ENCODE data around the gene ASCC2. TPM values are rescaled to one million over a fixed set of nuclear protein-coding genes. Genes with fewer than 3 reads are reported as not detected.
"Not testable (repeated sequence)": the region's sequence is repeated elsewhere in the genome, so short reads cannot be mapped to it uniquely, and the experiment has no call there.

The ASCC2 gene
- total RNA-seq, 1 donor from 2014 or later, result 46.9 TPM

DNA sequence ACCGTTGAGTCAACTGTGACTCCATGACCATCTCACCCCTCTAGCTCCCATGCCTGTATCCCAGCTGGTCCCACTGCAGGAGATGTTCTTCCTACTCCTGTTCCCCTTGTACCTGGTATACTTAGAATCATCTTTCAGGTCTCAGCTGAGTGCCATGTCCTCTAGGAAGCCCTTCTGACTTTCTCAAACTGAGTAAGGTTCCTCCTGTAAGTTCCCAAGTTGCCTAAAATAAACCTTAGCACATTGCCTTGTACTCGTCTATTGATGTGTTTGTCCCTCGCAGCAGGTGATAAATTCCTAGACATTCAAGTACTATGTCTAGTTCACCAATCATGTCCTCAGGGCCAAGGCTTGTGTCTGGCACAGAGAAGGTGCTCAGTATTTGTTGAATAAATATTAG, 18.4 kb upstream of the ASCC2 start:
- ATAC-seq (no peak), DNase-seq (ENCODE audit: low spot score) (no peak)

DNA sequence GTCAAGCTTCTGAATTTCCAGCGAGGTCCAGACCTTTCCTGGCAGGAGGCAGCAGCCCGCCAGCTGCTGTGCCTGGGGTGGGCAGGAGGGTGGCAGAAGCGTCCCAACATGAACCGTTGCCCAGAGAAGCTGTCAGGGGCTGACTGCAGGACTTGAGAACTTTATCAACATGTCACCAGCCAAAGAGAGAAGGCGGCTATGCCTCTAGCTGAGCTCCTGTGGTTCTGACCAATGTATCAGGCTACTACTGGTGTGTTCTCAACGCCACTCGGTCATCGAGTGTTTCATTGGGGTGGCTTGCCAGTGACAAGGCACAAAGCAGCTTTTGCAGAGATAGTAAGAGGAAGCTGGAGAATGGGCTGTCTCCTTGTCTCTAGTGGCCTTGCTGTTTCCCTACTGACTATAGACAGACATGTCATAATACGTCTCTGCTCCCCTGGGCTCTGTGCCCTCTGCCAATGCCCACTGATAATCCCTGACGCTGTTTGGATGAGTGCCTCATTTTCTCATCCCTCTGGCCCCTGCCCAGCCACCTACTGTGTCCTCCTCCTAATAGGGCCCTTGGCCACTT, 17.6 kb upstream of the ASCC2 start:
- ATAC-seq (peak; percentile 53), DNase-seq (ENCODE audit: low spot score) (no peak)

DNA sequence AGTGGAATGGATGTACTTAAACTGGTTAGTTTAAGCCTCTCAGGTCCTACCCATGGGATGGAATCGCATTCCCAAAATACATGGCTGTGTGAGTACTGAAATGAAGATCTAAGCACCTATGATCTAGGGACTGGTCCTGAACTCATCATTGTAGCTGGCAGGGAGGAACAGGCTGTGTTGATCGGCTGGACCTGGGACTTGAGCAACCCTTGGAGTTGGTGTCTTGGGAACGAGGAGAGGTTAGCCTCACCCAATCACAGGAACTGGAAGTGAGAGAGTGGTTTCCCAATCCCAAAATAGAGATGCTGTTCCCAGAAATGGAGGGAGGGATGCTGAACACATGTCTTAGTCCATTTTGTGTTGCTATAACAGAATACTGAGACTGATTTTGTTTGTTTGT, 16.4 kb upstream of the ASCC2 start:
- DNase-seq (ENCODE audit: low spot score) (no peak), ATAC-seq (no peak)

DNA sequence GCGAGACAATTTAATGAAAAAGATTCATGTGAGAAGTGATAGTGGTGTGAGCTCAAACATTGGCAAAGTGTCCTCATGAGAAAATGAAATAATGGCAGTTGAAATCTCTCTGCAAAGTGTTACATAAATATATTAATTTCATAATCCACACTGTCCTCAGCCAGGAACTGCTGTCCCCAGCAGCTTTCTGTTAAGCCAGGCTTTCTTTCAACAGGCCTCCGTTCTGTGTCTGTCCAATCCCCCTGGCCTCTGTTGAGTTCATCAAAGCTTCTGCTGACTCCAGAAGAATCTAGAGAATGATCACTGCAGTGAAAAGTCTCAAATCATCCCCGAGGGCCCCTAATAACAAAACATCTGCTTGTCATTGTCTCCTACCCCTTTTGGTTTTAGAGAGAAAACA, 10.0 kb upstream of the ASCC2 start:
- no peak for DNase-seq (ENCODE audit: low spot score)
- ATAC-seq, result no peak

DNA sequence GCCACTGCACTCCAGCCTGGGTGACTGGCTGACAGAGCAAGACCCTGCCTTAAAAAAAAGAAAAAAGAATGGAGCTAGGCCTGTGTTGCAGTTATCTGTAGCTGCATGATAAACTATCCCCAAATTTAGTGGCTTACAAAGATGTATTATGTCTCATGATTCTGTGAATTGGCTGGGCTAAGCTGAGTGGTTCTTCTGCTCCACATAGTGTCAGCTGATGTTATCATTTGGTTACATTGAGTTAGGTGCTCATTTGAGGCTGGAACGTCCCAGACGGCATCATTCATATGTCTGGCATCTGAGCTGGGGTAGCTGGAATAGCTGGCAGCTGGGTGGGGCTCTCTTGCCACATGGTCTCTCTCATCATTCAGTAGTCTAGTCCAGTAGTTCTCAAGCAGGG, 8.2 kb upstream of the ASCC2 start:
- ATAC-seq, result no peak
- DNase-seq (ENCODE audit: low spot score), result no peak

DNA sequence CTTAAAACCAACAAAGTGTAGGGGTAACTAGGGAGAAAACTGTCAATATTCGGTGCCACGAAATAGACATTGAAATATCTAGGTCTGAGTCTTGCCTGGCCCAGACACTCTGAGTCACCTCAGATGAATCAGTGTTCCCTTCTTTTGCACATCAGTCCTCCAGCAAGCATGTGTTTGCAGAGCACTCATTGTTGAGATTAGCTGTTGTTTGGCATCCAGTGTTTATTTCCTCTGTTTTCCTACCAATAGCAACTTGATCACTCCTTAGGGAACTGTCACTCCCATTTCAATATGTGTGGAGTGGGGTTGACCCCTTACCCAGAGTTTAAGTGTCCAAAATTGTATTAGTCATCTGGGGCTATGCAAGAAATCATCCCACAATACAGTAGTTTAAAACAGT, 4.7 kb upstream of the ASCC2 start:
- no peak for DNase-seq (ENCODE audit: low spot score)
- ATAC-seq, result no peak

DNA sequence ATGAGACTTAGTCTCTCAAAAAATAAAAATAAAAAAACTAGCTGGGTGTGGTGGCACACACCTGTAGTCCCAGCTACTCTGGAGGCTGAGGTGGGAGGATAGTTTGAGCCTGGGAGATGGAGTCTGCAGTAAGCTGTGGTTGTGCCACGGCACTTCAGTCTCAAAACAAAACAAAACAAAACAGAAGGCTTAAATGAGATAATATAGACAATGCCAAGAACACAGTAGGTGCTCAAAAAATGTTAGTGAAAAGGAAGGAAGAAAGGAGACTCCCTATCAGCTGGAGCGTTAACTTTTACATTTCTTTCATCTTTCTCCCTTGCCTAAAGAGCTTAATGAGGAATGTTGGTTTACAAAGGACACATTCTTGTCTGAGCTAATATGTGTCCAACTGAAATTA, 4.1 kb upstream of the ASCC2 start:
- no peak for ATAC-seq
- DNase-seq (ENCODE audit: low spot score), result no peak

DNA sequence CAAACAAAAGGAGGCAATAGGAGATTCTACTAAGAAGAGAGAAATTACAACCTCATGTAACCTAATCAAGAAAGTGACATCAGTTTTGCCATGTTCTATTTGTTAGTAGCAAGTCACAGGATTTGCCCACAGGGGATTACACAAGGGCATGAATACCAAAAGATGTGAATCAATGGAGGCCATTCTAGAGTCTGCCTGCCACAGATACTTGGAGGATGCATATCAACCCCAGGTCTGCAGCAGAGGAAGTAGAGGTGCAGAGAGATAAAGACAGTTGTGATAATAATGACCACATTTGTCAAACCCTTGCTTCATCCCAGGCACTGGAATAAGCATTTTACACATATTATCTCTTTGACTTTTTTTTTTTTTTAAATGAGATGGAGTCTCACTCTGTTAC, 2.4 kb upstream of the ASCC2 start:
- DNase-seq (ENCODE audit: low spot score) (no peak), ATAC-seq (no peak)

DNA sequence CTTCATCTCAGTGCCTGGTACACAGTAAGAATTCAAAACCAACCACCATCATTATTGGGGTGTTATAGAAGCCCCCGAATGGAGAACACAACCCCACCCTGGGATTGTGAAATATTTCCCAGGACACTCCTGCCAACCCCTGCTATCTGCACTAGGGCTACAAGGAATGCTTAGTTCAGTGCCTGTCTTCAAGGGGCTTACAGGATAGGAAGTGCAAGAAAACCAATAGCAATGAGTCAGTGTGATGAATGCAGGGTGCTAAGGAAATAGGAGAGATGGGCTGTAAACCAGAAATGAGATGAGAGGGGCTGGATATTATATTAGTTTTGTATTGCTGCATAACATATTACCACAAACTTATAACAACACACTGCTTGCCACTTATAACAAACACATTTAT, 965 bp upstream of the ASCC2 start:
- no peak for ATAC-seq

DNA sequence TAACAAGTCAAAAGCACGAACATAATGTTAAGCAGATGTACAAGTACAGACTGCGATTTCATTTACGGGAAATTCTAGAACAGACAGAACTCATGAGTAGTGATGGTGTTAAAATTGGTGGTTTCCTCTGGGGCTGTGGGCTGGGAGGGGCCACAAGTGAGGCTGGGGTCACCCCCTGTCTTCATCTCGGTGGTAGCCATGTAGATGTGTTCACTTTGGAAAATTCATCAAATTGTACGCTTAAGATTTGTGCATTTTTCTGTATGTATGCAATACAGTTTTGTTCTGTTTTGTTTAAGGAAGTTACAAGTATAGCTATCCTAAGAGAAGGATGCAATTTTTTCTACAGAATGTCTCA, 504 bp upstream of the ASCC2 start:
- no peak for ATAC-seq
- DNase-seq (ENCODE audit: low spot score), result no peak

More for the DNA sequence above, 965 bp upstream of the ASCC2 start:
- DNase-seq (ENCODE audit: low spot score), result no peak

DNA sequence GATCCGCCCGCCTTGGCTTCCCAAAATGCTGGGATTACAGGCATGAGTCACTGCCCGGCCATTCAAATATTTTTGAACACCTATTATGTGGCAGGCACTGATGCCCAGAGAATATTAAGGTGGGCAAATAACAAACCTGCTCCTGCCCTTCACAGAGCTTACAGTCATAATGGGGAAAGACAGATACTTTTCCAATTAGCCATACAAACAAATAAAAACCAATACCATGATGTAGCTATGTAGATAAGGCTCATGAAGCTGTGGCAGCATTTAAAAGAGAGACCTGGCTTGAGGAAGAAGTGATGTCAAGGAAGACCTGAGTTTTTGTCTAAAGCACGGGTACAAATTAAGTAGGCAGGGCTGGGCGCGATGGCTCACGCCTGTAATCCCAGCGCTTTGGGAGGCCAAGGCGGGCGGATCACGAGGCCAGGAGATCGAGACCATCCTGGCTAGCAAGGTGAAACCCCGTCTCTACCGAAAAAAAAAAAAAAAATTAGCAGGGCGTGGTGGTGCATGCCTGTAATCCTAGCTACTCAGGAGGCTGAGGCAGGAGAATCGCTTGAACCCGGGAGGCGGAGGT, 1.2 kb downstream of the ASCC2 start:
- not testable (repeated sequence) for ATAC-seq; DNase-seq (ENCODE audit: low spot score)

DNA sequence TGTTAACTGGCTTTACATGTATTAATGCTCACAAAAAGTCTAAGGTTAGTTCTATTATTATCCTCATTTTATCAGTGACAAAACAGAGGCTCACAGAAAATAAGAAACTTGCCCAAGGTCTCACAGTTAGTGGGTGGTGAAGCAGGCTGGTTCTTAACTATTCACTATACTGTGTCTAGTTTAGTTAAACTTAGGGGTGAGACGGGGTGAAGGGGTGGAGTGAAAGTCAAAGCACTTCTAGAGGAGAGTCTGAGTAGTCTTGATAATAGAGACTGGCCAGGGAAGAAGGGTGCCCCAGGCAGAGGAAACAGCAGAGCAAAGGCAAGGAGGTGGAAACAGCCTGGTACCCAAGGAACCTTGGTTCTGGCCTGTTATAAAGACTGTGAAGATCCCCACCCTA, 4.0 kb downstream of the ASCC2 start:
- no peak for DNase-seq (ENCODE audit: low spot score)
- no peak for ATAC-seq

DNA sequence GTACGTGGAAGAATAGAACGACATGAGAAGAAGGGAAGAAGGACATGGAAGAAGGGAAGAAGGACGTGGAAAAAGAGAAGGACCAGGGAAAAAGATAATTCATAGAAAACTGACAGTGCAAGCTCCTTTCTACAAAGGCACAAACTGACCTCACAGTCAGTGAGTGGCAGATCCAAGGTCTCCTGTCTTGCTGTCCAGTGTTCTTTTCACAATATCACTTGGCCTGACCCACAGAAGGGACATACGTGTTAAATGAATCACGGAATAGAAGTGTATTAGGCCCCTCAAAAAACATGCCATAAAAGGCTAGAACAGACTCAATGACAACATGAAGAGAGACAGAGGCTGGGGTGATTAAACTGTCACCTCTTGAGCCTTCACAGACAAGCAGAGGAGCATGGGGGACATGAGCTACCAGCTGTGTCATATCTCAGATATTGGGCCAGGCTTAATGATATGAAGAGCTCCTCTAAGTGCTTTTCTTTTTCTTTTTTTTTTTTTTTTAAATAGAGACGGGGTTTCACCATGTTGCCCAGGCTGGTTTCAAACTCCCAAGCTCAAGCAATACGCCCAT, 4.6 kb downstream of the ASCC2 start:
- ATAC-seq, result no peak

DNA sequence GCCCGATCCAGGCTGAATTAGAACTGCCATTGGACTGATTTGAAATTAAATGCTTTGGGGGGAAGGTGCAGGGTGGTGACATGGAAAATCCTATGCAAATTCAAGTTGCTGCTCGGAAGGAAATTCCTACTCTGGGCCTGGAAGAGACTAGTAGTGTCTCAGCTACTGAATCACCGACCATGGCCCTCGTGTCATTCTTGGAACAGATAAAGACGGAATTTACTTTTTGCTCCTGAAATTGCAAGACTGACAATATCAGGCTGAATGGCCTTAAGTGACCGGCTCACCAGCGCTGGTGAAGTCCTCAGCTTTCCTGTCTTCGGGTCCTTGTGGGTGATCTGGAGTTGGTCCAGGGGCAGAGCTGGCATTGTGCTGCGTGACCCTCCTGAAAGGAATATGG, 6.1 kb downstream of the ASCC2 start:
- DNase-seq (ENCODE audit: low spot score), result no peak
- ATAC-seq, result no peak

More for the DNA sequence above, 4.6 kb downstream of the ASCC2 start:
- no peak for DNase-seq (ENCODE audit: low spot score)

DNA sequence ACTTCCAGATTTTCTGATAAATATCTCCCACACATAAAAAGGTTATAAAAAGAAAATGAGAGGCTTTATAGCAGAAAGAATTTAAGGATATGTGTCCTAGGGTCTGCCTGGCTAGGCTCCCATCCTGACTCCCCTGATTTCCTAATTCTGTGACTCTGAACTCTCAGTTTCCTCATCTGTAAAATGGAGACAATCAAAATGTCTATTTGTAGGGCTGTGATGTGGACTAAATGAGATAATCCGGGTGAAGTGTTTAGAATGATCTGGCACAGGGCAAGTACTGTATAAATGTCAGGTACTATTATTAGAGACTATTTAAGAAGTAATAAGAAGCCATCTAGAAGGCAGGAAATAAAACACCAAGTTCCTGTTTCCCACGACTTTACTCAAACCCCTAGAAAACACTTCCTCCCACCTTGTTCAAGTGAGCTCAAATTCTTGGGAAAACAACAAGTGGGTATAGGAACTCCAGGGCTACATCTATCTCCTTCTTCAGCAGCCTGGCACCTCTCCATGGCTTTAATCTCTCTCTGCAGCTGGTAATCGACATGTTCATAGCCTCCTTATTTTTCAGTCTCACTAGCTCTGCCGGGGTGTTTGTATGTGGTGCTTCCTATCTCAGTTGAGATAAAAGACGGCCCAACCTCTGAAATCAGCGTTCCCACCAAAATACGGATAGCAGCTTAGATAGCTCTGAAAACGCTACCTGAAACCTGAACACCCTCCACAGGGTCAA, 6.7 kb downstream of the ASCC2 start:
- DNase-seq (ENCODE audit: low spot score), result no peak
- ATAC-seq, result no peak

DNA sequence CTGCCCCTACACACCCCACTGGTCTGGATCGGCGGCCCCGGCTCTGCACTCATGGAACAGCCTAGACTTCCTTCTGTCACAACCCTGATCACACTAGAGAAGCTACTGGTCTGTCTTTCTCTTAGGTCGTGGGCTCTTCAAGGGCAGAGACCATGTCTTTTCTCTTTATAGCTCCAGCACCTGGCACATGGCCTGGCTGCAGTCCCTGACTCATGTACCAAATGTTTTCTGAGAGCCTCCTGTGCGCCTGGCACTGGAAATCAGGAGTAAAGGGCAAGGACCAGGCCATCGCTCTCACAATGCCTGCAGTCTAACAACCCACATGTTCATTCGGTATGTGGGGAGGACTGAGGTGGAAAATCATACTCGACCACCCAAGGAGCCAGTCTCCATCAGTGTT, 7.5 kb downstream of the ASCC2 start:
- ATAC-seq, result peak; percentile 96
- peak; percentile 84 for DNase-seq (ENCODE audit: low spot score)

DNA sequence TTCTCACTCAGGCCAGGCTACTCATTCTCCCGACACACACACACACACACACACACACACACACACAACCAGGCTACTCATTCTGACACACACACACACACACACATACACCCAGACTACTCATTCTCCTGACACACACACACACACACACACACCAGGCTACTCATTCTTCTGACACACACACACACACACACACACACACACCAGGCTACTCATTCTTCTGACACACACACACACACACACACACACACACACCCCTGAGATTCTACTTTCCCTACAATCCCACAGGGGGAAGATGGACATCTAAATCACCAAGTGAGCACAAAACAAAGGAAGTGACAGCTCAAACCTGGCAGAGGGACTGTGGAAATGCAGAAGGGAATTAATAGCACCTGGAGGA, 10.3 kb downstream of the ASCC2 start:
- DNase-seq (ENCODE audit: low spot score); ATAC-seq: not testable (repeated sequence)

DNA sequence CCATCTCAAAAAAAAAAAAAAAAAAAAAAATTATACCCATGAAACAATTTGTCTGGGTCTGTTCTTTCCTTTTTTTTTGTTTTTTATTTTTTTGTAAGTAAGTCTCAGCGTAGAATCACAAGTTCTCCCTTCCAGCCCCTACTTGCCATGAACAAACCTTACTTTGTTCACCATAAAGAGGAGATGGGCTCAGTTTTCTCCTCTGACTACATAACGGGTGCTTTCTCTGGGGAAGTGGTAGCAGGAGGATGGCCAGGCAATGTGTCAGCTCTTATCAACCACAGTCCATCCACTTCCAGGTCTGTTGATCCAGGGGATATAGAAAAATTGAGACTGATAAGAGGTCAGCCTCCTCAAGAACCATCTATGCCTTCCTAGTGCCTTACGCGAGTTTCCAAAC, 11.0 kb downstream of the ASCC2 start:
- no peak for ATAC-seq
- DNase-seq (ENCODE audit: low spot score), result no peak

DNA sequence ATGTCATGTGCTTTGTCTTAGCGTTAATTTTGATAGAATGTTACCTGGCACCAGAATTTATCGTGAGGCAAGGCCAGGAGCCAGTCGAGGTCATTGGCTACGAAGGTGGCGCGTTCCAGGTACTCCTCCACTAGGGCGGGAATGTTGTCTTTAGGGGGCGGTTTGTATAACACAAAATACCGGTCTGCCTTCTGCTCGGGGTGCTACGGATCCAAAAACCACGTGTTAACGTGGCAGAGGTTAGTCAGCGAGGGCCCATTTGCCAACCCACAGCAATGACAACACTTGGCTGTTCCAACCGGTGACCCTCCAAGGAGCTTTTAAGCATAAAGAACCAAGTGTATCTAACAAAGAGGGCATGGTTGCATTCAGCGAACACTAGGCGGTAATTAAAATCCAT, 12.5 kb downstream of the ASCC2 start:
- no peak for ATAC-seq
- no peak for DNase-seq (ENCODE audit: low spot score)

DNA sequence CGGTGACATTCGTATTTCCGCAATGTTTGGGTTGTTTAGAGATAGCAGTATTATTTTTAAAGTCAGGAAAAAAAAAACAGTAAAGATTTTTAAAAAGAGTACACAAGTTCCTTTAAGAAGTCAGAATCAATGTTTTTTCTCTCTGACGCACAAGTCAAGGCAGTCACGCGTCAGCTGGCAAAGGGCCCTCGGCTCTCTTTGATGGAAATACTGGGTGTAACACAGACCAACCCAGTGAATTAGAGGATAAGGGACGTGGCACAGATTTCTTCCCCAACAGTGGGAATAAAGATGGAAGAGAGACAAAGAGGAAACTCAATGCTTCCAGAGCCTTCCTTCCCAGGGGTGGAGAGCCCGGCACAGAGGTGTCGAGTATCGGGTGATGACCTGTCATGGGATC, 13.4 kb downstream of the ASCC2 start:
- no peak for ATAC-seq
- DNase-seq (ENCODE audit: low spot score), result no peak

DNA sequence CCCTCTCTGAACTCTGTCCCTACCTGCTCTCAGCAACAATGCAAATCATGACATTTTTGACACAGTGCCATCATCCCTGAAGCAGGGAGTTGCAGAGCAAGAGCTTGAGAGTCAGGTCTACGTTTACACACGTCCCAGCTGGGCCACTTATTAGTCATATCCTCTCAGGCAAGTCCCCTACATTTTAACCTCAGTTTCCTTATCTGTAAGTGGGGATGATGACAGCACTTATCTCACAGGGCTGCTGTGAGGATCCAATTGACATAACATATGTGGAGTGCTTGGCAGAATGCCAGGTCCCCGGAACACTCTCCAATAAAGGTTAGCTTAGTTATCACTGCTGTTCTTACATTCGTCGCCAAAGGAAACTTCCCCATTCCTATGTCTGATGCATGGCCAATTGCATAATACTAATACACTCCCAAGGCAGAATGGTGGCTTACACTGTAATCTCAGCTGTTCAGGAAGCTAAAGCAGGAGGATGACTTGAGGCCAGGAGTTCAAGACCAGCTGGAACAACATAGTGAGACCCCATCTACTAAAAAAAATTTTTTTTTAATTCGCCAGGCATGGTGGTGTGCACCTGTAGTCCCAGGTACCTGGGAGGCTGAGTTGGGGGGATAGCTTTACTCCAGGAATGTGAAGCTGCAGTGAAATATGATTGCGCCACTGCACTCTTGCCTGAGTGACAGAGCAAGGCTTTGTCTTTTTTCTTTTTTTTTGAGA, 16.6 kb downstream of the ASCC2 start:
- ATAC-seq (peak; percentile 86), DNase-seq (ENCODE audit: low spot score) (peak; percentile 79)

DNA sequence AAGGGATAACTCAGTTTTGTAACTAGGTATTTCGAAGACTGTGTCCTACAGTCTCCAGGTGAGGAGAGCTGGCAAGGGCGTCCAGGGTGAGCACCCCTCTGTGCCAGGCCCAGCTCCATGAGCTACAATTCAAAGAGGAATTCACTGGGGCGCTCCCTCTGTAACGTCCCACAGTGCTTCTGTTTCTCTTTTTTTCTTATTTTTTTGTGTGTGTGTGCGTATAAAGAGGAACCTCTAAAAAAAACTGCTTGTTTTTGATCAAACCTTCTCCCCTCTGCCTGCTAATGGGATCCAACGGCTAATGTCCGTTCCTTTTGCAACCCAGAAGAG, 17.1 kb downstream of the ASCC2 start:
- DNase-seq (ENCODE audit: low spot score), result no peak
- ATAC-seq, result peak; percentile 4
